Breast epithelium (tissue), 3 donors: Measurements from ENCODE around the gene PARP12.

ENCODE experiments used
- POLR2A ChIP-seq: fragments of 450-650 bp; IDR thresholded peaks from one replicate; pipeline ENCODE4 v1.6.1; 2016; ENCODE audit warnings: antibody characterized with exemption, mild to moderate bottlenecking, moderate library complexity
- POLR2AphosphoS5 ChIP-seq, 3 donors: sonication (generic); formaldehyde crosslinking; IDR thresholded peaks; one replicate each; pipeline ENCODE4 v1.6.1; 2017; ENCODE audit warnings: antibody characterized with exemption in 3 of 3
- TF ChIP-seq, protein P1 (sequence below), 3 donors: fragments of 450-650 bp; IDR thresholded peaks; one replicate each; pipeline ENCODE4 v1.5.1; 2016 to 2017; ENCODE audit warnings: antibody characterized with exemption in 3 of 3, mild to moderate bottlenecking in 3 of 3, moderate library complexity in 3 of 3

DNA sequence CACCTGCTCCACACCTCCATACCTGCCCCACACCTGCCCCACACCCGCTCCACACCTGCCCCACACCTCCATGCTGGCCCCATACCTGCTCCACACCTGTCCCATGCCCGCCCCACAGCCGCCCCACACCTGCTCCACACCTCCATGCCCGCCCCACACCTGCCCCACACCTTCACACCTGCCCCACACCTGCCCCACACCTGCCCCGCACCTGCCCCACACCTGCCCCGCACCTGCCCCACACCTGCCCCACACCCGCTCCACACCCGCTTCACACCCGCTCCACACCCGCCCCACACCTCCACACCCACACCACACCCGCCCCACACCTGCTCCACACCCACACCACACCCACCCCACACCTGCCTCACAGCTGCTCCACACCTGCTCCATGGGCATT, 53.0 kb downstream of the PARP12 start:
- TF ChIP-seq POLR2AphosphoS5 (IDR thresholded peaks at IDR 0.05) (no peak), POLR2A (no peak)
- TF ChIP-seq, protein P1, sequence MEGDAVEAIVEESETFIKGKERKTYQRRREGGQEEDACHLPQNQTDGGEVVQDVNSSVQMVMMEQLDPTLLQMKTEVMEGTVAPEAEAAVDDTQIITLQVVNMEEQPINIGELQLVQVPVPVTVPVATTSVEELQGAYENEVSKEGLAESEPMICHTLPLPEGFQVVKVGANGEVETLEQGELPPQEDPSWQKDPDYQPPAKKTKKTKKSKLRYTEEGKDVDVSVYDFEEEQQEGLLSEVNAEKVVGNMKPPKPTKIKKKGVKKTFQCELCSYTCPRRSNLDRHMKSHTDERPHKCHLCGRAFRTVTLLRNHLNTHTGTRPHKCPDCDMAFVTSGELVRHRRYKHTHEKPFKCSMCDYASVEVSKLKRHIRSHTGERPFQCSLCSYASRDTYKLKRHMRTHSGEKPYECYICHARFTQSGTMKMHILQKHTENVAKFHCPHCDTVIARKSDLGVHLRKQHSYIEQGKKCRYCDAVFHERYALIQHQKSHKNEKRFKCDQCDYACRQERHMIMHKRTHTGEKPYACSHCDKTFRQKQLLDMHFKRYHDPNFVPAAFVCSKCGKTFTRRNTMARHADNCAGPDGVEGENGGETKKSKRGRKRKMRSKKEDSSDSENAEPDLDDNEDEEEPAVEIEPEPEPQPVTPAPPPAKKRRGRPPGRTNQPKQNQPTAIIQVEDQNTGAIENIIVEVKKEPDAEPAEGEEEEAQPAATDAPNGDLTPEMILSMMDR (IDR thresholded peaks at IDR 0.05) = no peak
